ENCODE results near the gene C11orf24.
"Not testable (repeated sequence)": the region's sequence is repeated elsewhere in the genome, so short reads cannot be mapped to it uniquely, and the experiment has no call there.

C11orf24 gene

DNA sequence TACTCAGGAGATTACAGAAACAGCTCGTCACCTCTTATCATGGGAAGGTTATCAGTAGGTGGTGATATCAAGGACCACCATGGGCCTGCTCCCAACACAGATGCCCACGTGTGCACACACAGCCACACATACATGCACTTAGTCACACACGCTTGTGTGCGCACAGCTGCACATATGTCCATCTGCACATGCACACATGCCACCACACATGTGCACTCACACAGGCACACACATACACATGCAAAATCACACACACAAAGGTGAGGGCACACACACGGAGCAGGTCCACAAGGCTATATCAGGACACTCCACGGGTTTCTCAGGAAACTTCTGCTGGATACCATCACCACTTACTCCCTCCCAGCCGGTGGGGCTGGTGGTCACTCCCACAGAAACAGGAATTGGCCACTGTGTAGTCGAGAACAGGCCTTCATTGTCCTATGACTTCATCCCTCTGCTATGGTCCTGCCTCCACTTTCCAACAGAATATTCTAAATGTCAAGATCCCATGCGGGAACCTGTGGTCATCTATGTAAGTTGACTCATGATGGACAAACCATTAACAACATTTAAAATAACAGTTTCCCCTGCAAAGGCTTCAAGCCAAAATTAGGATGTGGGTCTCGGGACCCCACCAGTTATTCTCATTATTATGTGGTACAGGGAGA lies 2.2 kb downstream of the C11orf24 start:
- no peak for DNase-seq

DNA sequence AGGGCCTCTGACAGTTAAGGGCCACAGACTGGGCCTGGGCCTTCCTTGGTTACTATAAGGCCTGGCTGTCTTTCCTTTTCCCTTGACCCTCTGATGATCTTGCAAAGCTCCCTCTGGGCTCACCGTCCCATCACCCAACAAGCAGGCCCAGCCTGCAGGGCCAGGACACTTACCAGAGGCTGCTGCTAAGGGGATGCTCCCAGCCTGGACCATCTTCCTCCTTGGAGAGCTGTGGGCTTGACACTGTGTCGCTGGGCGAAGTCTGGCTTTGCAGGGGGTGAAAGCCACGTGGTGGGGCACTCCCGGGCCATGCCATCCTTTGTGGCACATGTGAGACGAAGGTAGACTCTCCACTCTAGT lies 3.9 kb downstream of the C11orf24 start:
- no peak for DNase-seq

DNA sequence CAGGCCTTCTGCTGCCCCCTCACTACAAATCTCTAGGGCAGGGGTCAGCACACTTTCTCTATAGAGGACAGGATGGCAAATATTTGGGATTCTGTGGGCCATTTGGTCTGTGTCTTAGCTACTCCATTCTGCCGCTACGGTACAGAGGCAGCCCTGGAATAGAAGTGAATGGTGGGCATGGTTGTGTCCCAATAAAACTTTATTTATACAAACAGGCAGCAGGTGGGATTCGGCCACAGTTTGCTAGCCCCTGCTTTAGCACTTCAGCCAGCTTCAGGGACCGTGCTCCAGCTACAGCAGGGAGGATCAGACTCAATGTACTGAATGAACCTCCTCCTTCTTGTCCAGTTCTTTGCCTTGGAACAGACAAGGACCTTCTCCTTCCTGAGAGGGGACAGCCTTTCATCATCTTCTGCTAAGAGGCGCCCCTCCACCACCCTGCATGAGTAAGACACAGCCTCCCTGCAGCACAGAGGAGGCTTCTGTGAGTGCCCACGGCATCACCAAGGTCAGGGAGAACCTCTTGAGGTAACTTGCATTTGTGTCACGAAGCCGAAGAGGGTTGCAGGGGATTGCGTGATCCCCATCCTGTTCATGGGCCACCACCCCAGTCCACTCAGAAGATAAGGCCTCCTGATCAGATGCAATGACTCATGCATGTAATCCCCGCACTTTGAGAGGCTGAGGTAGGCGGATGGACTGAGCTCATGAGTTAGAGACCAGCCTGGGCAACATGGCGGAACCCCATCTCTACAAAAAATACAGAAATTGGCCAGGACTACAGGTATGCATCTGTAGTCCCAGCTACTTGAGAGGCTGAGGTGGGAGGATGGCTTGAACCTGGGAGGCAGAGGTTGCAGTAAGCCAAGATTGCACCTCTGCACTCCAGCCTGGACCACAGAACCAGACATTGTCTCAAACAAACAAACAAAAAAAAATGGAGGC lies 4.6 kb downstream of the C11orf24 start:
- DNase-seq = no peak

DNA sequence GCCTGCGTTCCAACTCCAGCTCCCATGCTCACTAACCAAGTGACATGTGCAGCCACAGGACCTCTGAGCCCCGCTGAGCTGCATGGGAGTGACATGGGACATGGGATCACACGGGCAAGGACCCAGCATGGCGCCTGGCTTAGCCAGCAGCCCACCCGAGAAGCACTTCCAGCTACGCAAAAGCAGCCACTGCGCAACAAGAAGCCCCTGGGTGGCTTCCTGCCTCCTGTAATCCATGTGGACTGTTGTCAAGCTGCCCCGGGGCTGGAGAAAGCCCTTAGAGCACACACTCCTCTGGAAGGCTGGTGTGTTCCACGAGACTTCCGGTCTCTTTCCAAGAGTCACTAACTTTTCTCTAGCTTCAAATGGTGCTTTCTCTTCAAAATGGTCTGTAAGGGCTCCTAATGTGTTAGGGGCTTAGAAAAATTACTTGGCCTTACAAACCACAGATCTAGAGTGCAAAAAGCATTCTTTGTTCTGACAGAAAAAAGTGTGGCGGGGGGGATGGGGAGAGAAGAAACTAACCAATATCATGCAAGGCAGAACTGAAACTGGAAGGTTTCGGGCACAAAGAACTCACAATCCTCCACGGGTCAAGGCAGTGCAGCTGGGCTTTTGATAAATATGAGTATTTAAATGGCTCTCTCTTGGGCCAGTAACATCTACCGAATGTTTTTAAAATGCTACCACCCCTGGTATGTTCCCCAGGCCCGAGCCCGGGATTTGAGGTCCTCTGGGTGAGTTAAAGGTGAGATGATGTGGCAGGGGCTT lies 5.5 kb downstream of the C11orf24 start:
- no peak for DNase-seq

DNA sequence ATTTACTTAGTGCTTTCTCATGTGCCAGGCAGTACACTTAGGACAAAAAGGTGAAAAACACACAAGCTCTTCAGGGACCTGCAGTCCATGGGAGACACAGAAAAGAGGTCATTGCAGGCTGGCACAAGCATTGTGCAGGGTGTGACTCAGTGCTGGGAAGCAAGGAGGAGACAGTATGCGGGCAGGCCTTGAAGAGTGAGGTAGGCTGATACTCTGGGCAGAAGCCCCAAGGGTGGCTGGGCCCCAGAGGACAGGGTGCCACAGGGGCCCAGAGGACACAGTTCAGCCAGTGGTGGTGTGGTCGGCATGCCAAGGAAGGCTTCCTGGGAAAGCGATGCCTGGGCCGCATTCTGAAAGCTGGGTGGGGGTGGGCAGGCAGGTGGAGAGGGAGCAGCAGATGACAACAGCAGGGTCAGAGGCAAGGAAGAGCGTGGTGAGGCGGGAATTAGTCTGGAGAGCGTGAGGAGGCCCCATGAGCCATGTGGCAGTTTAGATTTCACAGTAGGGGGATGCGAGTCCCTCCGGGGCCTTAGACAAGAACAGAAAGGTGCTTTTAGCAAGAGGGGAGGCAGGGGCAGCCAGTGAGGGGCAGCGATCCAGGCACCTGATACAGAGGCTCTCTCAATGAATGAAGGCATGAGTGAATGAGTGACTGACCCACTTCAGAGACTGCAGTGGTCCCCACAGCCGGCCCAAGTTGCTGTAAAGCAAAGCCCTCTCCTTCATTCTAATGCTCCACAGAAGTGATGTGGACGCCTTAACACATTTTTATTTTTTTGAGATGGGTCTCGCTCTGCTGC lies 6.8 kb downstream of the C11orf24 start:
- DNase-seq = no peak

DNA sequence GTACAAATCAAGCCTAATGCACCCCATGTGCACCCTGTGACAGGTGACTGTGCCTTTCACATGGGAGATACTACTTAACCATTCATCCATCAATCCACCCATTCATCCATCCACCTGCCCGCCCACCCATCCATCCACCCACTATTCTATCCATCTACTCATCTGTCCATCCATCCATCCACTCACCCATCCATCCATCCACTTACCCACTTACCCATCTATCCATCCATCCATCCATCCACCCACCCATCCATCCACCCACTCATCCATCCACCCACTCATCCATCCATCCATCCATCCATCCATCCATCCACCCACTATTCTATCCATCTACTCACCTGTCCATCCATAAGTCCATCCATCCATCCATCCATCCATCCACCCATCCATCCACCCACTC lies 7.5 kb downstream of the C11orf24 start:
- no peak for DNase-seq

DNA sequence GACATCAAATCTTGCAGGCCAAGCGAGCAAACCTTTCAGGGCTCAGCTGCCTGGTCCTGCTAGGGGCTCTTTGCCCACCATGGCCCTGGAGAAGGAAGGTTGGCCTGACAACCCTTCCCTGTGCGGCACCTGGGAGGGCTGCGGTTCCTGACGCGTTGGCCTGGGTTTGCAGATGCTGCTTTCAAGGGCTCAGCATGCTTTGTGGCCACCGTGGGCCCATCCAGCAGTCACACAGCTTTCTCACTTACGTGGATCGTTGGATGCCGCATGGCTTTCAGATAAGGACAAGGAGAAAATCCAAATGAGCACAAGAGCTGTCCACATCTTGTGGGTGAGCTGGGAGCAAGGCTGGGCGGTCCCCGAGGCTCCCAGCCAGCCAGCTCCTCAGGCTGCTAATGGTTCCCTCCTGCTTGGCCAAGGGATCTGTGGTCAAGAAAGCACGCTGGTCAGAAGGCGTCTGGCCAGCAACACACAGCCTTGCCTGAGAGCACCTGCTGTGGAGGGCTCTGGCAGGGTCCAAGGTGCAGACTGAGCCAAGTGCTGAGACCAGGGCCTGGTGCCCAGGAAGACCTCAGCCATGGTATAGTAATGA lies 8.2 kb downstream of the C11orf24 start:
- DNase-seq = no peak

DNA sequence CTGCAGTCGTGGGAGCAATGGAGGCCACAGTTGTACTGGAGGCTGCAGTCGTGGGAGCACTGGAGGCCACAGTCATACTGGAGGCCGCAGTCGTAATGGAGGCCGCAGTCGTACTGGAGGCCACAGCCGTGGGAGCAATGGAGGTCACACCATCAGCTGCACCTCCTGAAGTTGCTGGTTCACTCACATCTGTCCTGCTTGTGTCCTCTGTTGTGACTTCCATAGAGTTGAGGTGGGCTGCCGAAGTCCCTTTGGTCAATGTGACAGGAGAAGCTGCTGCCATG lies 9.3 kb downstream of the C11orf24 start:
- DNase-seq = no peak

DNA sequence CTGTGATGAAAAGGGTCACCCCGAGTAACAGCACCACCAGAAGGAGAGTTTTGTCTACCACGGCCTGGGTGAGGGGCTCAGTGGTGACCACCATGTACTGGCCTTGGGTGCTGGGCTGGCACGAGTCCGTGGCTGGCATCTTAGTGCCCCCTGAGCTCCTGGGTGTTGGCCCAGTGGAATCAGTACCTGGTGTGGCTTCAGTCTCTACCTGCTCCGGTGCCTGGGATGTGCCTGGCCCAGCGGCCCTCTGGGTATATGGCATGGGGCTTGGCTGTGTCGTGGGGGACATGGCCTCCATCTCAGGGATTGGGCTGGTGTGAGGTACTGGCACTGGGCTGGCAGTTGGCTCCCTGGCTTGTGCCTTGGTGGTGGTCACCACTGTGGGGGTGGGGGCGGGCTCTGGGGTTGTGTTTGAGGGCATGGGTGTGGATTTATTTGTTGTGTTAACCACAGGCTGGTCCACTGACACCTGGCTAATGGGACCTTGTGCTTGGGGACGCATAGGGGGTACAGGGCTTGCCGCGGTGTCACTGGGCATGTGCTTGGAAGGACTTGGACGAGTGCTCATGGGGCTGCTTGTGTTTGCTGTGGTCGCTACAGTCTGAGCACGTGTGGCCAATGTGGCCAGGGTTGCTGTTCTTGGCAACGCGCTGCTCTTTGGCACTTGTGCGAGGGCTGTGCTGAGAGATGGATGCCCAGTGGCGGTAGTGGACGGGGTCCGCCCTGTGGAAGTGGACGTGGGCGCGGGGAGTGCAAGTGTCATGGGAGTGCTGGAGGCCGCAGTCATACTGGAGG lies 9.8 kb downstream of the C11orf24 start:
- DNase-seq = no peak

DNA sequence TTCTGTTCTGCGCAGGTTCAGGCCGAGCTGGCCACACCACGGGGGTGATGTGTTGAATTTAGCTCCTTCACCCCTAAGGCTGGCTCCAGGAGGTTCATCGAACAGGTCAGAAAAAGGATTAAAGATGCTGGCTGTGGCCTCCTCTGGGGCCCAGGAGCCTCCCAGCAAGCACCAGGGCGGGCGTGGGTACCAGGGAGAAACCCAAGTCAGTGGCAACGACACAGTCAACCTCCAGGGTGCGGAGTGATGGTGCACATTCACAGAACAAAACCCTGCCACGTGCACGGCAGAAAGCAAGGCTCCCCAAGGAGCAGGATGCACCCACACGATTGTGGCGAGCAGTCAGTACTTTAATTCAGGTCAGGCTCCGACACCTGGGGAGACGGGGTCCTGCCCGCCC lies 10.8 kb downstream of the C11orf24 start:
- no peak for DNase-seq

DNA sequence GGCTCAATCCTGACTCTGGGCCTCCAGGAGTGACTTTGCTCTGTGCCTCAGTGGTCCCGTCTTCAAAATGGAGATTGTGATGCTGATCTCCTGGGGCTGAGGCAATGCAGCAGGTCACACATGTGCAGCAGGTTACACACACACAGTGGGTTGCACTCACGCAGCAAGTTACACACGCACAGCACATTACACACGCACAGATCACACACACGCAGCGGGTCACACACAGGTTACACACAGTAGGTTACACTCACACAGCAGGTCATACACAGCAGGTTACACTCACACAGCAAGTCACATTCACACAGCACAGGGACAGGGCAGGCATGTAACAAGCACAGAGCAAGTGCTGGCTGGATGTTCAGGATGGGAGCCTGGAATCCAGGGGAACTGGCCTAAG lies 11.3 kb downstream of the C11orf24 start:
- no peak for DNase-seq

DNA sequence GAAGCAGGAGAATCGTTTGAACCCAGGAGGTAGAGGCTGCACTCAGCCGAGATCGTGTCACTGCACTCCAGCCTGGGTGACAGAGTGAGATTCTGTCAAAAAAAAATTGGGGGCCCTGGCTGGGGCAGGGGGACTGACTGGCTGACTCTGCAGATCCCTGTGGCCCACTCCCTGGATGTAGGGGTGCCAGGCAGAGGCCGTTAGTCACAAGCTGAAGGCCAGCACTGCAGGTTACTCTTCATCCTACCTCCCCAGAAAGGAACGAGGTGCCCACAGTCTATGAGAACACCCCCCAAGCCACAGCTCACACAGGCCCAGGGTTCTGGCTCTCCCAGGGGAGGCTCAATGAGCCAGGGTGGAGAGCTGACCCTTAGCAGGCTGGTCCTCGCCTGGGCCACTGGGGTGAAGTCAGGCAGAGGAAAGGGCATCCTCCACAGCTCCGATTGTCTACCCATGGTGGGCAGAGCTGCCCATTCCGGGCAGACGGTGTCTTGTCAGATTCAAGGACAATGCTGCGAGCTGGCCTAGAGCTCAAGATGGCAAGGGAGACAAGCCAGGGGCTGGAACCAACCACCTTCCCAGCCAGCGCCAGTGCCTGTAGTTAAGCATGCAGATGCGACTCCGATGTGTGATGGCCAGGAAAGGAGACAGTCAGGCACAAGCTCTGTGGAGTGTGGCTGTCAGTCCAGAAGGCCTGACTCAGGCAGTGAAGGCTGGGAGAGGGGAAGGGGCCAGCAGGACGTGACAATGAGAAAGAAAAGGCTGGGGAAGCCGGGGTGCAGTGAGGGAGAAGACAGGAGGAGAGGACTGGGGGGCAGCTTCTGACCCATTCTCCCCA lies 12.4 kb downstream of the C11orf24 start:
- no peak for DNase-seq

DNA sequence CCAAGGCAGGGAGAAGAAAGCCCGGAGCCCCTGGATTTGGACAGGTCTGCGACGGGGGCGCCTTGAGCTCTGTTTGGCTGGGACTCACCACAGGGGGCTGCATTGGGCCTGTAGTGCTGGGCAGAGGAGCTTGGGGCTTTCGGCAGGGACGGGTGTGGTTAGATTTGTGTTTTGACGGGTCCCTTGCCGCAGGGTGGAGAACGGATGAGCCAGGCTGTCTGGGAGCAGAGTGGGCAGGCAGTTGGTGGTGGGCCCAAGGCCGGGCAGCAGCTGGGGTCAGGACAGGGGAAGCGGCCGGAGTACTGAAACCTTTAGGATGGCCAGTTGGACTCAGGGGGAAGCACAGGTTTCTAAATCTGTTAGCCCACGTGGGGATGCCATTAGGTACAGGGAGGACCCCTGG lies 13.4 kb downstream of the C11orf24 start:
- no peak for DNase-seq

DNA sequence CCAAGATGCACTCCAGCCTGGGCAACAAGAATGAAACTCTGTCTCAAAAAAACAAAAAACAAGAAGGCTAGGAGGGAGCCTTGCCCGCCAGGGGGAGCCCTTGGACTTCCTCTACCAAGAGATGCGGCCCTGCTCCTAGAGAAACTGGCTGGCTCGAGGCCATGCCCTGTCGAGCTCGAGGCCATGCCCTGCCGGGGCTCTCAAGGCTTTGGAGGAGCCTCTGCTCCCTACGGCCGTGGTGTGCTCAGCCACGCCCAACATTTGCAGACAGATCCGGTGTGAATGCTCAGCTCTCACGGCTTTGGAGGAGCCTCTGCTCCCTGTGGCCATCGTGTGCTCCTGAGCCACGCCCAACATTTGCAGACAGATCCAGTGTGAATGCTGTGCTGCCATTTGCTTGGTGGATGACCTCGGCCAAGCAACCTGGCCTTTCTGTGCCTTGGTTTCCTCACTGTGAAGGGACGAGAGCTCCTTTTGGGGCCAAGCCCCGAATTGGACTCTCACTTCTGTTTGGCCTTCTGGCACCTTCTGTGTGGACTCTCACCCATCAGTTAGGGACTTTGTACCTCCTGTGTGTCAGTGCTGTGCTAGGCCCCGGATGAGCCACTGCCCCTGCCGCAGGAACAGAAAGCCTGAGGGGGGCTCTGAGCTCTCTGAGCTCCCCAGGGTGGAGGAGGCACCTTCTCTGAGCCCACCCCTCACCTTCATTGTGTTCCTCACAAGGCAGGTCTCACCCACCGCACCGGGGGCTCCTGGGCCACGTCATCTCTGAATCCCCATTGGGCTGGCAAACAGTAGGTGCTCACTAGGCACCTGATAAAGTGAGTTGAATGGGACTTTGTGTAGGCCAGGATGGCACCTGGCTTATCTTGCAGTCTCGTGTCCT lies 14.1 kb downstream of the C11orf24 start:
- DNase-seq = peak; percentile 91

DNA sequence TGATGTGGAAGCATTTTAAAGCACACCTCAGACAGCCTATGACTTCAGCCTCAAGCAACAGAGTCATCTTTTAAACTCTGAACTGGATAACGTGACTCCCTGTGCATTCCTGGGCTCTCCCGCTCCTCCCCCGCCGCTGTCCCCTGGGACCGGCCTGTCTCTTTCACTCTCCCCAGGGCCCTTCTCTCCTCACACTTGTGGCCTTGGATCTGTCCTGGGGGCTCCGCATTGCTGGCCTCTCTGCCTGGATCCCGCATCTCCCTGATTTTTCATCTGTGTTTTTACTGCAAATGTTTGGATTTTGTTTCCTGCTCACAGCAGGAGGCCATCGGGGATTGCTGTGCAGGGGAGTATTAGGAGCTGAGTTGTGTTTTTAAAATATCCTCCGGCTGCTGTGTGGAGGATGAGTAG lies 15.4 kb downstream of the C11orf24 start:
- DNase-seq = no peak

DNA sequence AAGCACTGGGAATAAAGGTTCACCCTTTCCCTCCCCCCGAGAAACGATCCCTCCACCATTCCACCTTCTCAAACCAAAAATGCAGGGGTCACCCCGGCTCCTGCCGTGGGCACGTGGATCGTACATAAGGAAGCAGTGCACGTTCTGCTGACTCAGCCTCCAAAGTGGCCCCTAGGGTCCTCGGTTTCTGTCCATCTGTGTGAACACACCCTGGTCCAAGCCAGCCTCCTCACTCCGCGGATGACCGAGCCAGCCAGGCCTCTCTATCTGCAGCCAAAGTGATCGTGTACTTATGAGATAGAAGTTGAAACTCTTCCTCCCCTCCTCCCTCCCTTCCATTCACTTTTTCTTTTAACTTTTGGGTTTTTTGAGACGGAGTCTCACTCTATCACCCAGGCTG lies 16.2 kb downstream of the C11orf24 start:
- no peak for DNase-seq

DNA sequence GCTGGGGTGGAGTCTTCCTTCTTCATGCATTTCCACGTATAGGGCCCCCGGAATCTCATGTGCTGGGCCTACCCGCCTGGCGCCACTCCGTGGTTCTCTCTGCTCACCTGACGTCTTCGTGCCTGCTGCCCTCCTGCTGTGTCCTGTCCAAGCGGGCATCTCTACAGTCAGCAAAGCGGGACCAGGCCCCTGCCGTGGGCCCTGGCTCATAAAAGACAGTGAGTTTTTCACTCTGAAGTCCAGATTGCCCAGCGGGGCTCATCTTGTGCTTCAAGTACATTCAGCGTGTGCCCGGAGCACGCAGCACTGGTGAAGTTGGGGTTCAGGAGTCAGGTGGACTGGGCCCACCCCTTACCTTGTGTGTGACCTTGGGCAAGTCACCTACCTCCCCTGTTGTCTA lies 17.4 kb downstream of the C11orf24 start:
- DNase-seq = no peak

DNA sequence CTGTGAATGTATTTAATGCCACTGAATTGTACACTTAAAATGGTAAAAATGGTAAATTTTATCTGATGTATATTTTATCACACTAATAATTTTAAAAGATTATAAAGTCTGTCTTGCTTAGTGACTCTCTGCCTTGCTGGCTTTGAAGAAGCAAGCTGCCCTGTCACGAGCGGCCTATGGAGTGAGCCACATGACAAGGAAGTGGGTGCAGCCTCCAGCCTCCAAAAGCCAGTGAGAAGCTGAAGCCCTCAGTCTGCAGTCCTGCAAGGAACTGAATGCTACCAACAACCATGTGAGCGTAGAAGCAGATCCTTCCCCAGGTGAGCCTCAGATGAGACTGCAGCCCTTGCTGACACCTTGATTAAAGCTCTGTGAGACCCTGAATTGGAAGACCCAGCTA lies 20.0 kb downstream of the C11orf24 start:
- no peak for DNase-seq

DNA sequence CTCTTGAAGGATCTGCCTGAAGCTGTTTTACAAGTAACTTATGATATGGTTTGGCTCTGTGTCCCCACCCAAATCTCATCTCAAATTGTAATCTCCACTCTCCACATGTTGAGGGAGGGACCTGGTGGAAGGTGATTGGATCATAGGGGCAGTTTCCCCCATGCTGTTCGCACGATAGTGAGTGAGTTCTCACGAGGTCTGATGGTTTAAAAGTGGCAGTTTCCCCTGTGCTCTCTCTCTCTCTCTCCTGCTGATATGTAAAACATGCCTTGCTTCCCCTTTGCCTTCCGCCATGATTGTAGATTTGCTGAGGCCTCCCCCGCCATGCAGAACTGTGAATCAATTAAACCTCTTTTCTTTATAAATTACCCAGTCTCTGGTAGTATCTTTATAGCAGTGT lies 26.9 kb downstream of the C11orf24 start:
- not testable (repeated sequence) for DNase-seq

DNA sequence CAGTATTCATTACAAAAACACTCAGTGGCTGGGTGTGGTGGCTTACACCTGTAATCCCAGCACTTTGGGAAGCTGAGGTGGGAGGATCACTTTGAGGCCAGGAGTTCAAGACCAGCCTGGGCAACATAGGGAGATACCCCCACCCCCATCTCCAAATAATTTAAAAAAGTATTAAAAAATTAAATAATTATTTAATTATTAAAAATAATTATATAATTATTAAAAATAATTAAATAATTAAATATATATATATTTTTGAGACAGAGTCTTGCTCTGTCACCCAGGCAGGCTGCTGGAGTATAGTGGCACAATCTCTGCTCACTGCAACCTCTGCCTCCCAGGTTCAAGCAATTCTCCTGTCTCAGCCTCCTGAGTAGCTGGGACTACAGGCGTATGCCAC lies 27.9 kb downstream of the C11orf24 start:
- not testable (repeated sequence) for DNase-seq

Data from activated CD4-positive, alpha-beta T cell treated with anti-CD3 and anti-CD28 coated beads, Interleukin-10, Interleukin-2, amounts not matched to agents 100 ng/mL and 50 ng/mL, durations not matched to agents 16 hours and 8 hours (primary cell).